Glutamatergic neuron (in vitro differentiated cells): ENCODE data around the gene TMEM59L. TPM values are rescaled to one million over a fixed set of nuclear protein-coding genes. Genes with fewer than 3 reads are reported as not detected.

Experiments used
- DNase-seq: peaks from one replicate; pipeline ENCODE4 v3.0.0; 2022
- H3K27ac Mint-ChIP-seq: one replicate; pipeline ENCODE4 v1.8.0; 2020; ENCODE audit warnings: mild to moderate bottlenecking, mixed read lengths, inconsistent platforms; ENCODE audit not compliant: unreplicated experiment
- H3K27me3 Mint-ChIP-seq: one replicate; pipeline ENCODE4 v1.8.0; 2020; ENCODE audit warnings: mild to moderate bottlenecking, moderate library complexity, mixed read lengths, inconsistent platforms; ENCODE audit not compliant: unreplicated experiment
- H3K36me3 Mint-ChIP-seq: one replicate; pipeline ENCODE4 v1.8.0; 2020; ENCODE audit warnings: mild to moderate bottlenecking, mixed read lengths, inconsistent platforms; ENCODE audit not compliant: unreplicated experiment
- H3K4me1 Mint-ChIP-seq: one replicate; pipeline ENCODE4 v1.8.0; 2020; ENCODE audit warnings: mild to moderate bottlenecking, low read depth, mixed read lengths, inconsistent platforms; ENCODE audit not compliant: unreplicated experiment
- H3K4me3 Mint-ChIP-seq: one replicate; pipeline ENCODE4 v1.8.0; 2020; ENCODE audit warnings: mild to moderate bottlenecking, mixed read lengths, inconsistent platforms; ENCODE audit not compliant: unreplicated experiment
- H3K9me3 Mint-ChIP-seq: one replicate; pipeline ENCODE4 v1.8.0; 2020; ENCODE audit warnings: mild to moderate bottlenecking, moderate library complexity, mixed read lengths, inconsistent platforms; ENCODE audit not compliant: unreplicated experiment
- long read RNA-seq: library from polyadenylated mRNA; unstranded; transcript quantifications from one replicate; pipeline ENCODE4 v2.0.0, GENCODE V29; 2020; ENCODE audit not compliant: unreplicated experiment
- total RNA-seq: library from RNA; stranded (reverse); fragmentation: NEBNext Ultra II Directional; extraction: Animal tissue kit (Norgen Biotek cat#: 25700); gene quantifications from one replicate; pipeline ENCODE4 v1.2.1, GENCODE V29; 2021; ENCODE audit not compliant: unreplicated experiment
- TF ChIP-seq, protein P1 (sequence below): fragments of 200-600 bp; sonication (generic); IDR thresholded peaks from one replicate; pipeline ENCODE4 v1.5.0; 2021; ENCODE audit not compliant: partially characterized antibody, unreplicated experiment

Gene TMEM59L
- total RNA-seq: 92.3 TPM
- long read RNA-seq, transcript TMEM59L-201 (8 exons, 1,613 nt): major isoform, 42 of 52 reads
- long read RNA-seq, partial matches to known transcripts: 8 of 52 reads
- long read RNA-seq, other reads (novel, unspliced or antisense): 2 of 52 reads

- TF ChIP-seq, protein P1, sequence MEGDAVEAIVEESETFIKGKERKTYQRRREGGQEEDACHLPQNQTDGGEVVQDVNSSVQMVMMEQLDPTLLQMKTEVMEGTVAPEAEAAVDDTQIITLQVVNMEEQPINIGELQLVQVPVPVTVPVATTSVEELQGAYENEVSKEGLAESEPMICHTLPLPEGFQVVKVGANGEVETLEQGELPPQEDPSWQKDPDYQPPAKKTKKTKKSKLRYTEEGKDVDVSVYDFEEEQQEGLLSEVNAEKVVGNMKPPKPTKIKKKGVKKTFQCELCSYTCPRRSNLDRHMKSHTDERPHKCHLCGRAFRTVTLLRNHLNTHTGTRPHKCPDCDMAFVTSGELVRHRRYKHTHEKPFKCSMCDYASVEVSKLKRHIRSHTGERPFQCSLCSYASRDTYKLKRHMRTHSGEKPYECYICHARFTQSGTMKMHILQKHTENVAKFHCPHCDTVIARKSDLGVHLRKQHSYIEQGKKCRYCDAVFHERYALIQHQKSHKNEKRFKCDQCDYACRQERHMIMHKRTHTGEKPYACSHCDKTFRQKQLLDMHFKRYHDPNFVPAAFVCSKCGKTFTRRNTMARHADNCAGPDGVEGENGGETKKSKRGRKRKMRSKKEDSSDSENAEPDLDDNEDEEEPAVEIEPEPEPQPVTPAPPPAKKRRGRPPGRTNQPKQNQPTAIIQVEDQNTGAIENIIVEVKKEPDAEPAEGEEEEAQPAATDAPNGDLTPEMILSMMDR: no peak
- peaks cover 4% of the 10 kb centered on the region for H3K9me3 Mint-ChIP-seq
- peaks cover 34% of the 10 kb centered on the region for H3K27me3 Mint-ChIP-seq
- H3K4me1 Mint-ChIP-seq: peaks cover 10% of the 10 kb centered on the region
- H3K4me3 Mint-ChIP-seq: peak within 1 kb of the TSS; percentile 86
- peak within 1 kb of the TSS; percentile 48 for H3K27ac Mint-ChIP-seq
- H3K36me3 Mint-ChIP-seq: peaks cover 11% of the 10 kb centered on the region
- DNase-seq: peak; percentile 82
Observed at GRCh38 chr19:18612772-18613588, at the start of gene TMEM59L. TMEM59L (plus strand) TSS chr19:18612870; CDS start chr19:18612959, 89 bp downstream.

DNA sequence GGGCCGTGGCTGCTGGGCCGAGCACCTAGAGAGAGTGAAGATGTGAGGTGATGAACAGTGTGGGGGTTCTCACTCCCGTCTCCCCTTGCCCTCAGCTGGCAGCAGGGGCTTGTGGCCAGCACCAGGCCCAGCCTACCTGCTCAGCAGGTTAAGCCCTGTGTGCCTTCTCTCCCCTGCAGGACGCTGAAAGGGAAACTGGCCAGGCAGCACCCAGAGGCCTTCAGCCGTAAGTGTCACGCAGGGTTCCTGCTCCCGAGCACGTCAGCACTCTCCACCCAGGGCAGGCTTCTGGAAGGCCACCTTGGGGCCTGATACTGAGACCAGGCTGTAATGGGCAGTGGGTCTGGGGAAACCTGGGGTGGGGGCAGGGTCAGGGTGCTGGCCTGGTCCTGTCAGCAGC is 45.7 kb upstream of the TMEM59L start:
- TF ChIP-seq, protein P1: no peak
- H3K4me1 Mint-ChIP-seq: no peaks in the 10 kb centered on the region
- no peaks in the 10 kb centered on the region for H3K27me3 Mint-ChIP-seq
- no peak overlapping the region for H3K4me3 Mint-ChIP-seq
- no peak for DNase-seq
- no peak overlapping the region for H3K27ac Mint-ChIP-seq
- H3K36me3 Mint-ChIP-seq: no peaks in the 10 kb centered on the region
- no peaks in the 10 kb centered on the region for H3K9me3 Mint-ChIP-seq

GRCh38 chr19:18568367-18568766 is 44.3 kb upstream of the TMEM59L start:
- TF ChIP-seq, protein P1: no peak
- H3K9me3 Mint-ChIP-seq: peaks cover 3% of the 10 kb centered on the region
- H3K27me3 Mint-ChIP-seq: no peaks in the 10 kb centered on the region
- peaks cover 8% of the 10 kb centered on the region for H3K4me1 Mint-ChIP-seq
- no peak overlapping the region for H3K27ac Mint-ChIP-seq
- no peak overlapping the region for H3K4me3 Mint-ChIP-seq
- no peak for DNase-seq
- no peaks in the 10 kb centered on the region for H3K36me3 Mint-ChIP-seq

GRCh38 chr19:18571564-18572344 is 40.9 kb upstream of the TMEM59L start, which contains the start of gene UBA52:
UBA52 (plus strand) TSS chr19:18571857; CDS start chr19:18573301, 1,444 bp downstream.
- peaks cover 3% of the 10 kb centered on the region for H3K9me3 Mint-ChIP-seq
- H3K36me3 Mint-ChIP-seq: no peaks in the 10 kb centered on the region
- TF ChIP-seq, protein P1: no peak
- H3K4me1 Mint-ChIP-seq: peaks cover 9% of the 10 kb centered on the region
- peak within 1 kb of the TSS; percentile 90 for H3K4me3 Mint-ChIP-seq
- peaks cover 4% of the 10 kb centered on the region for H3K27me3 Mint-ChIP-seq
- H3K27ac Mint-ChIP-seq: peak within 1 kb of the TSS; percentile 68
- peak; percentile 99 for DNase-seq
